GM12872 (cell line): Measurements from ENCODE around the gene REM2.

Experiments
- TF ChIP-seq, protein P1 (sequence below): IDR thresholded peaks from 3 replicates; pipeline ENCODE4 v1.5.1; 2011; ENCODE audit warnings: low read depth, mild to moderate bottlenecking, low read length, moderate library complexity; ENCODE audit not compliant: insufficient read depth

Gene REM2

DNA sequence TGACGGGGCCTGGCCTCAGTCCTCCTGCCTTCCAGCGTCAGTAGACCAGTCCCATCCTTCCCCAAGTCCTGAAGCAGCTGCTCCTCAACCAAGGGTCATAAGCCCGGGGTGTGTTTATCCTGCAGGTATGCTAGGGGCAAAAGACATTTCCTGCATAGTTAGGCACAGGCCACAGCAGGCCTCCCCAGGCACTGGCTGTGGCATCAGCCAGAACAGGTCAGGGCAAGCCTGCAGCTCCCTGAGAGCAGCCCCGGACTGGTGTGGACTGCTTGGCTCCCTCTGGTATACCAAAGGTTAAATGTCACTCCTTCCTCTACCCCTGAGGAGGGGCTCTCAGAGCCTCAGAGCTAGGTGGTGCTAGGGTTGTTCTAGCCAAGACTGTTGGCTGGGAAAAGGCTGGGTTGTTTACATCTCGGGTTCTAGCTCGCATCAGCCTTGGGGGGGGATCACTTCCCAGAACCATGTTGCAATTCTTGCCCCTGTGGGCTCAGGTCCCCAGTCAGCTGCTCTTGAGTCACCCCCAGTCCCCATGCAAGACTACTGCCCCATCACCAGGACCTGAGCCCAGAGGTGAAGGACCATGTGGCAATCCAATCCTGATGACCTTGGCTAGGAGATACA, 43.8 kb upstream of the REM2 start:
- TF ChIP-seq, protein P1, sequence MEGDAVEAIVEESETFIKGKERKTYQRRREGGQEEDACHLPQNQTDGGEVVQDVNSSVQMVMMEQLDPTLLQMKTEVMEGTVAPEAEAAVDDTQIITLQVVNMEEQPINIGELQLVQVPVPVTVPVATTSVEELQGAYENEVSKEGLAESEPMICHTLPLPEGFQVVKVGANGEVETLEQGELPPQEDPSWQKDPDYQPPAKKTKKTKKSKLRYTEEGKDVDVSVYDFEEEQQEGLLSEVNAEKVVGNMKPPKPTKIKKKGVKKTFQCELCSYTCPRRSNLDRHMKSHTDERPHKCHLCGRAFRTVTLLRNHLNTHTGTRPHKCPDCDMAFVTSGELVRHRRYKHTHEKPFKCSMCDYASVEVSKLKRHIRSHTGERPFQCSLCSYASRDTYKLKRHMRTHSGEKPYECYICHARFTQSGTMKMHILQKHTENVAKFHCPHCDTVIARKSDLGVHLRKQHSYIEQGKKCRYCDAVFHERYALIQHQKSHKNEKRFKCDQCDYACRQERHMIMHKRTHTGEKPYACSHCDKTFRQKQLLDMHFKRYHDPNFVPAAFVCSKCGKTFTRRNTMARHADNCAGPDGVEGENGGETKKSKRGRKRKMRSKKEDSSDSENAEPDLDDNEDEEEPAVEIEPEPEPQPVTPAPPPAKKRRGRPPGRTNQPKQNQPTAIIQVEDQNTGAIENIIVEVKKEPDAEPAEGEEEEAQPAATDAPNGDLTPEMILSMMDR, result no peak

DNA sequence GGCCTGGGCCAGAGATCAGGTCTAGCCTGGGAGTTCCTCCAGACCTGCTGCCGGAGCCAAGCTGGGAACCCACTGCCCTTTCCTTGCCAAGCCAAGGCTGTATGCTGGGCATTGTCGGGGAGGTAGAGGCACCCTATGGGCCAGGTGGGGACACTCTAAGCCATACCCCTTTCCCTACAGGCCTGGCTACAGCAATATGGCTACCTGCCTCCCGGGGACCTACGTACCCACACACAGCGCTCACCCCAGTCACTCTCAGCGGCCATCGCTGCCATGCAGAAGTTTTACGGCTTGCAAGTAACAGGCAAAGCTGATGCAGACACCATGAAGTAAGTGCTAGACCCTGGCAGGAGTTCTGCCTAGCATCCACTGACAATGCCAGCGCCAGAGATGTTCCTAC, 41.7 kb upstream of the REM2 start:
- TF ChIP-seq, protein P1, result no peak

DNA sequence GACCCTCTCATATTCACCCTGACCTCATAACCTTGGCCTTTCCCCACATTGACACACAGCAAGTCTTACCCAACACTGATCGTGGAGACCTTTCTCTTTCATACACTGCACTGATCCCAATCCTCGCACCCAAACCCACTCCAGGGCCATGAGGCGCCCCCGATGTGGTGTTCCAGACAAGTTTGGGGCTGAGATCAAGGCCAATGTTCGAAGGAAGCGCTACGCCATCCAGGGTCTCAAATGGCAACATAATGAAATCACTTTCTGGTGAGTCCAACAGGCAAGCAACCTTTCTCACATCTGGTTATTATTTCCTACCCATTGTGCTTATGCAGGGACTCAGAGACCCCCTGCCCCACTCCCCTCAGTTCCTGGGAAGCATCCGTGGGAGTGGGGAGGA, 41.3 kb upstream of the REM2 start:
- TF ChIP-seq, protein P1, result no peak

DNA sequence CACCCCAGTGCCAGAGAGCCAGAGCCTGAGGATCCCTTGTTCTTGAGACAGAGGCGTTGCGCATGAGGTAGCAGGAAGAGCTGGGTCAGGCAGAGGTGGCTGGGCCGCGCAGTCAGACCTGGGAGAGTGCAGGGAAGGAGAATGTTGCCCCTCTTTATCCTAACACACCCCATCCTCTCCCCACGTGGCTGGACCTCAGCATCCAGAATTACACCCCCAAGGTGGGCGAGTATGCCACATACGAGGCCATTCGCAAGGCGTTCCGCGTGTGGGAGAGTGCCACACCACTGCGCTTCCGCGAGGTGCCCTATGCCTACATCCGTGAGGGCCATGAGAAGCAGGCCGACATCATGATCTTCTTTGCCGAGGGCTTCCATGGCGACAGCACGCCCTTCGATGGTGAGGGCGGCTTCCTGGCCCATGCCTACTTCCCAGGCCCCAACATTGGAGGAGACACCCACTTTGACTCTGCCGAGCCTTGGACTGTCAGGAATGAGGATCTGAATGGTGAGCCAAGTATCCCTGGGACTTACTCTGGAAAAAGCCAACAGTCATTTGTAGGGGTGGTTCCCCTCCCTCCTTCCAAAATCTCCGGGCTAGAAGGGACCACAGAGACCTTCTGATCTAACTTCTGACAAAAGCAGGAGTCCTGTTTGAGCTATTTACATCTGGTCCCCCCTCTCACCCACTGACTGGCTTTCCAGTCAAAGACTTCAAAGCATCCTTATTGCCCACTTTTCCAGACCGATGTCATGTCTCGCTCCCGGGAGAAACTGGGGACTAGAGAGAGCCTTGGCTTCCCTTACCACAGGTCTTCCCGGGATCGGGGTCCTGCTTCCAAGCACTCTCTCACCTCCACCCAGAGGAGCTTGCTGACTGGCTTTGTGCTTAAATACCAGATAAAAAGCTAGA, 40.6 kb upstream of the REM2 start:
- TF ChIP-seq, protein P1, result no peak

DNA sequence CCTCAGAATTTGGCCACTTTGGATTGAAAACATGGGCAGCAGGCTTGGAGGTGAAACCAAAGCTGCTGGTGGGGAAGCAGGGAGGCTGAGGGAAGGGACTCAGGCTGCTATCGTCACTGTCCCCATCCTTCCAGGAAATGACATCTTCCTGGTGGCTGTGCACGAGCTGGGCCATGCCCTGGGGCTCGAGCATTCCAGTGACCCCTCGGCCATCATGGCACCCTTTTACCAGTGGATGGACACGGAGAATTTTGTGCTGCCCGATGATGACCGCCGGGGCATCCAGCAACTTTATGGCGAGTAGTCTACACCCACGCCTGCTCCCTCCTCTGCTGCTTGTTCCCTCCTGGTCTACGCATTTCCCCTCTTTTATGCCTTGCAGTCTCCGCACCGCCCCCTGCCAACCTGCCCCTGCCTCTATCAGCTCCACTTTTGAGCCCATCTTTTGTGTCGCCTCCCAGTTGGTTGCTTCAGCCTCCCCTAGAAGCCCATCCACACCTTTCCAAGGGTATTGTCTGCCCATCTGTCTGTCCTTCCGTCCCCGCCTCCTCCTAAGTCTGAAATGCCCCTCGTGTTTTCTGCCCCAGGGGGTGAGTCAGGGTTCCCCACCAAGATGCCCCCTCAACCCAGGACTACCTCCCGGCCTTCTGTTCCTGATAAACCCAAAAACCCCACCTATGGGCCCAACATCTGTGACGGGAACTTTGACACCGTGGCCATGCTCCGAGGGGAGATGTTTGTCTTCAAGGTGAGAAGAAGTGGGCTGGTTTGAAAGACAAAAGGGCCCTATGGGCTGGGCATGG, 39.7 kb upstream of the REM2 start:
- TF ChIP-seq, protein P1, result no peak

DNA sequence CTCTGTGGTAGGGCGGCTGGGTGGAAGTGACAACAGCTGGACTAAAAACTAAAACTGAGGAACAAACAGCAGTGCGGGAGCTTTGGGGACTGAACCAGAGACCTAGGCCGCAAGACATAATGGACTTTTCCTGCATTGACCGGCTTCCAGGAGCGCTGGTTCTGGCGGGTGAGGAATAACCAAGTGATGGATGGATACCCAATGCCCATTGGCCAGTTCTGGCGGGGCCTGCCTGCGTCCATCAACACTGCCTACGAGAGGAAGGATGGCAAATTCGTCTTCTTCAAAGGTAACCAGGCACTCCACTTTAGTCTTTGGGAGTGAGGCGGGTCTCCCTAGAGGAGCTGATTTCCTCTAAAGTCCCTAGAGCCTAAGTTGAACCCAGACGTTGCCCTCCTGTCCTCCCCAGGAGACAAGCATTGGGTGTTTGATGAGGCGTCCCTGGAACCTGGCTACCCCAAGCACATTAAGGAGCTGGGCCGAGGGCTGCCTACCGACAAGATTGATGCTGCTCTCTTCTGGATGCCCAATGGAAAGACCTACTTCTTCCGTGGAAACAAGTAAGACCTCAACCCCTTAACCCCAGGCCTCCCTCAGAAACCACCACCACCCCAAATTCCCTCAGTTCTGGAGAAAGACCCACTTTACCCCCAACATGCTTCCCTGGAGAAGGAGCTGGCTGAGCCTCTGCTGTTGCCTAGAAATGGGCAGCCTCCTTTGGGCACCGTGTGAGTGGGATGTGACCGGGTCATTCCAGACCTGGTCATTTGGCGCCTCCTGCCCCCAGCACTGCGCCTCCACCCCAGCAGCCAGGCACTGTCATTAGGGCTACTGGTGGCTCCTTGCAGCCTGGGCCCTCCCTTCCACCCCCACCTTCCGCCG, 38.6 kb upstream of the REM2 start:
- TF ChIP-seq, protein P1, result no peak
